ENCODE results near the gene JUN. TPM values are rescaled to one million over a fixed set of nuclear protein-coding genes. Genes with fewer than 3 reads are reported as not detected.

Gene JUN
- total and polyA plus RNA-seq, 2 experiments from 2014 or later, result 189 to 351 TPM

GRCh38 chr1:58823481-58824010 lies 39.7 kb upstream of the JUN start:
- no peaks in the 10 kb centered on the region for H3K36me3 ChIP-seq (replicated peaks; ENCODE audit: insufficient read depth, low read depth)
- peaks cover 7% of the 10 kb centered on the region for H3K4me1 ChIP-seq (ENCODE audit: insufficient read depth)
- H3K4me3 ChIP-seq, result no peak overlapping the region
- H3K9me3 ChIP-seq (ENCODE audit: low read depth), result peaks cover 10% of the 10 kb centered on the region
- H3K27me3 ChIP-seq, result no peaks in the 10 kb centered on the region
- H2AFZ ChIP-seq, result no peak overlapping the region
- H3K79me2 ChIP-seq, result no peaks in the 10 kb centered on the region
- TF ChIP-seq, protein P1, sequence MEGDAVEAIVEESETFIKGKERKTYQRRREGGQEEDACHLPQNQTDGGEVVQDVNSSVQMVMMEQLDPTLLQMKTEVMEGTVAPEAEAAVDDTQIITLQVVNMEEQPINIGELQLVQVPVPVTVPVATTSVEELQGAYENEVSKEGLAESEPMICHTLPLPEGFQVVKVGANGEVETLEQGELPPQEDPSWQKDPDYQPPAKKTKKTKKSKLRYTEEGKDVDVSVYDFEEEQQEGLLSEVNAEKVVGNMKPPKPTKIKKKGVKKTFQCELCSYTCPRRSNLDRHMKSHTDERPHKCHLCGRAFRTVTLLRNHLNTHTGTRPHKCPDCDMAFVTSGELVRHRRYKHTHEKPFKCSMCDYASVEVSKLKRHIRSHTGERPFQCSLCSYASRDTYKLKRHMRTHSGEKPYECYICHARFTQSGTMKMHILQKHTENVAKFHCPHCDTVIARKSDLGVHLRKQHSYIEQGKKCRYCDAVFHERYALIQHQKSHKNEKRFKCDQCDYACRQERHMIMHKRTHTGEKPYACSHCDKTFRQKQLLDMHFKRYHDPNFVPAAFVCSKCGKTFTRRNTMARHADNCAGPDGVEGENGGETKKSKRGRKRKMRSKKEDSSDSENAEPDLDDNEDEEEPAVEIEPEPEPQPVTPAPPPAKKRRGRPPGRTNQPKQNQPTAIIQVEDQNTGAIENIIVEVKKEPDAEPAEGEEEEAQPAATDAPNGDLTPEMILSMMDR (IDR thresholded peaks at IDR 0.05; ENCODE audit: poor library complexity), result no peak
- no peak for TF ChIP-seq EZH2 (IDR thresholded peaks at IDR 0.05; ENCODE audit: borderline replicate concordance)
- no peak for TF ChIP-seq EZH2phosphoT487 (IDR thresholded peaks at IDR 0.05; ENCODE audit: low read depth, severe bottlenecking, unreplicated experiment)
- H3K9me2 ChIP-seq (replicated peaks; ENCODE audit: insufficient read depth), result no peaks in the 10 kb centered on the region
- H3K27ac ChIP-seq, result peak overlapping the region; percentile 2
- no peaks in the 10 kb centered on the region for H4K20me1 ChIP-seq (ENCODE audit: insufficient read depth, poor library complexity, severe bottlenecking)
- peak; percentile 59 for DNase-seq (ENCODE audit: low spot score)
- WGBS (ENCODE audit: low lambda C conversion rate, missing lambda C conversion rate), result 57% methylated on average over 4 of the region's 4 CpGs
- no peak overlapping the region for H3K4me2 ChIP-seq

- Histone ChIP-seq H4K20me1 (ENCODE audit: insufficient read depth, poor library complexity, severe bottlenecking) (no peaks in the 10 kb centered on the region), H3K9me2 (replicated peaks; ENCODE audit: insufficient read depth) (no peaks in the 10 kb centered on the region), H3K4me3 (no peak overlapping the region), H3K4me2 (no peak overlapping the region), H2AFZ (no peak overlapping the region), H3K27ac (no peak overlapping the region), H3K4me1 (ENCODE audit: insufficient read depth) (peaks cover 20% of the 10 kb centered on the region), H3K27me3 (no peaks in the 10 kb centered on the region), H3K9me3 (ENCODE audit: low read depth) (no peaks in the 10 kb centered on the region), H3K79me2 (no peaks in the 10 kb centered on the region), H3K36me3 (replicated peaks; ENCODE audit: insufficient read depth, low read depth) (no peaks in the 10 kb centered on the region)
- DNase-seq (ENCODE audit: low spot score), result no peak
- no peak for TF ChIP-seq EZH2 (IDR thresholded peaks at IDR 0.05; ENCODE audit: borderline replicate concordance)
- TF ChIP-seq EZH2phosphoT487 (IDR thresholded peaks at IDR 0.05; ENCODE audit: low read depth, severe bottlenecking, unreplicated experiment), result no peak
- TF ChIP-seq, protein P1 (IDR thresholded peaks at IDR 0.05; ENCODE audit: poor library complexity), result no peak
- 93% methylated on average over 4 of the region's 4 CpGs for WGBS (ENCODE audit: low lambda C conversion rate, missing lambda C conversion rate)
These were observed 37.5 kb upstream of the JUN start for GRCh38 chr1:58821309-58821708.

GRCh38 chr1:58818976-58819375 lies 35.1 kb upstream of the JUN start:
- no peaks in the 10 kb centered on the region for H3K27me3 ChIP-seq
- WGBS (ENCODE audit: low lambda C conversion rate, missing lambda C conversion rate), result 57% methylated on average over 3 of the region's 3 CpGs
- no peak for DNase-seq (ENCODE audit: low spot score)
- H3K4me1 ChIP-seq (ENCODE audit: insufficient read depth), result peaks cover 32% of the 10 kb centered on the region
- no peak for TF ChIP-seq EZH2 (IDR thresholded peaks at IDR 0.05; ENCODE audit: borderline replicate concordance)
- TF ChIP-seq, protein P1 (IDR thresholded peaks at IDR 0.05; ENCODE audit: poor library complexity), result no peak
- no peak for TF ChIP-seq EZH2phosphoT487 (IDR thresholded peaks at IDR 0.05; ENCODE audit: low read depth, severe bottlenecking, unreplicated experiment)
- no peaks in the 10 kb centered on the region for H4K20me1 ChIP-seq (ENCODE audit: insufficient read depth, poor library complexity, severe bottlenecking)
- H3K27ac ChIP-seq, result peak overlapping the region; percentile 40
- no peak overlapping the region for H2AFZ ChIP-seq
- no peaks in the 10 kb centered on the region for H3K79me2 ChIP-seq
- no peak overlapping the region for H3K4me3 ChIP-seq
- H3K9me3 ChIP-seq (ENCODE audit: low read depth), result no peaks in the 10 kb centered on the region
- no peaks in the 10 kb centered on the region for H3K36me3 ChIP-seq (replicated peaks; ENCODE audit: insufficient read depth, low read depth)
- no peaks in the 10 kb centered on the region for H3K9me2 ChIP-seq (replicated peaks; ENCODE audit: insufficient read depth)
- no peak overlapping the region for H3K4me2 ChIP-seq
